OCI-LY7 (cell line): Measurements from ENCODE around the gene CRYGA. TPM values are rescaled to one million over a fixed set of nuclear protein-coding genes. Genes with fewer than 3 reads are reported as not detected.

Experiments used
- BruUV-seq: library from RNA; stranded (reverse); fragments of 400-500 nt; replicated peaks from 2 replicates; lab custom pipeline; 2021; lab: Mats Ljungman, UMichigan
- CTCF ChIA-PET: fragments of 300-600 bp; sonication (Branson Sonifier 250); formaldehyde crosslinking; loops from one replicate; lab custom pipeline; 2022; ENCODE audit warnings: antibody characterized with exemption; ENCODE audit not compliant: unreplicated experiment; lab: Charles Lee
- POLR2A ChIA-PET: fragments of 300-600 bp; sonication (Branson Sonifier 250); formaldehyde crosslinking; loops from one replicate; lab custom pipeline; 2022; ENCODE audit warnings: antibody characterized with exemption; lab: Charles Lee
- DNase-seq: peaks from one replicate; pipeline ENCODE4 v3.0.0-alpha.2; 2015; ENCODE audit warnings: low spot score
- H2AFZ ChIP-seq: fragments of 200-600 bp; sonication (generic), shearing (Covaris generic); 2 replicates; pipeline ENCODE4 v1.6.1; 2014; ENCODE audit warnings: mild to moderate bottlenecking, antibody characterized with exemption, low read length, moderate library complexity
- H3K27ac ChIP-seq: fragments of 200-600 bp; sonication (generic); 2 replicates; pipeline ENCODE4 v1.5.1; 2014; ENCODE audit warnings: mixed run types, low read depth, mild to moderate bottlenecking, moderate library complexity, low read length, inconsistent platforms; ENCODE audit not compliant: poor library complexity, severe bottlenecking
- H3K36me3 ChIP-seq: fragments of 200-600 bp; sonication (generic); 2 replicates; pipeline ENCODE4 v1.6.1; 2014; ENCODE audit warnings: mild to moderate bottlenecking, antibody characterized with exemption, low read length, moderate library complexity, mixed read lengths; ENCODE audit not compliant: insufficient read depth
- H3K4me1 ChIP-seq: fragments of 200-600 bp; sonication (generic); 2 replicates; pipeline ENCODE4 v1.5.1; 2014; ENCODE audit warnings: mild to moderate bottlenecking, low read length; ENCODE audit not compliant: insufficient read depth, poor library complexity, severe bottlenecking
- H3K4me2 ChIP-seq: fragments of 200-600 bp; sonication (generic); 2 replicates; pipeline ENCODE4 v1.6.1; 2014; ENCODE audit warnings: mild to moderate bottlenecking, low read length
- H3K4me3 ChIP-seq: fragments of 200-600 bp; sonication (generic); 2 replicates; pipeline ENCODE4 v1.5.1; 2014; ENCODE audit warnings: mild to moderate bottlenecking, low read depth, low read length; ENCODE audit not compliant: poor library complexity, severe bottlenecking
- H3K79me2 ChIP-seq: fragments of 200-600 bp; sonication (generic); 2 replicates; pipeline ENCODE4 v1.6.1; 2016; ENCODE audit warnings: low read depth, mild to moderate bottlenecking, low read length, moderate library complexity, mixed read lengths; ENCODE audit not compliant: insufficient read depth
- H3K9me2 ChIP-seq: fragments of 200-600 bp; sonication (generic); 2 replicates; pipeline ENCODE4 v1.6.1; 2016; ENCODE audit warnings: mild to moderate bottlenecking, low read length, mixed read lengths; ENCODE audit not compliant: insufficient read depth
- H3K9me3 ChIP-seq: fragments of 200-600 bp; sonication (generic); 2 replicates; pipeline ENCODE4 v1.6.1; 2014; ENCODE audit warnings: mild to moderate bottlenecking, mixed run types, low read length, mixed read lengths
- H4K20me1 ChIP-seq: fragments of 200-600 bp; sonication (generic); 2 replicates; pipeline ENCODE4 v1.6.1; 2014; ENCODE audit warnings: mild to moderate bottlenecking, antibody characterized with exemption, low read length, moderate library complexity, mixed read lengths; ENCODE audit not compliant: insufficient read depth
- EZH2phosphoT487 ChIP-seq: fragments of 200-600 bp; sonication (generic); IDR thresholded peaks from 2 replicates; pipeline ENCODE4 v1.6.1; 2018; ENCODE audit warnings: low read depth, borderline replicate concordance, mild to moderate bottlenecking, mixed run types, antibody characterized with exemption, low read length, moderate library complexity, mixed read lengths
- intact Hi-C: fragments of 100-400 bp; cut with micrococcal nuclease; formaldehyde crosslinking; loops from one replicate; pipeline ENCODE4 v1.10.0; 2022; ENCODE audit not compliant: unreplicated experiment
- total RNA-seq, 2 experiments: library from RNA; depleted of rRNA in 1 of 2; stranded (reverse); fragments of >200 nt in 1 of 2; shearing (Covaris generic) in 1 of 2; gene quantifications; 2 replicates each; pipeline ENCODE4 v1.2.3, GENCODE V29; 2014 to 2022
- TF ChIP-seq, protein P1 (sequence below): fragments of 200-600 bp; sonication (generic); conservative IDR thresholded peaks from 2 replicates; pipeline ENCODE4 v1.5.1; 2014; ENCODE audit warnings: mild to moderate bottlenecking, antibody characterized with exemption, low read length, moderate library complexity, mixed read lengths

The CRYGA gene
- total RNA-seq, 2 experiments from 2014 or later = not detected

GRCh38 chr2:208135794-208136715 is 27.3 kb downstream of the CRYGA start:
- POLR2A ChIA-PET = interaction anchor here (0.6 kb wide), 1 partner anchor 17 kb away, joined by 3 read pairs; no protein-coding TSS in a partner anchor
- CTCF ChIA-PET = no interaction called here

GRCh38 chr2:208134928-208135586 is 28.3 kb downstream of the CRYGA start:
- BruUV-seq = no TSS peak
- no peaks in the 10 kb centered on the region for H3K9me3 ChIP-seq
- POLR2A ChIA-PET = interaction anchor here (0.6 to 1.0 kb wide), 3 partner anchors 18 to 35 kb away, joined by 3 to 4 read pairs (median 3); no protein-coding TSS in a partner anchor
- H3K4me2 ChIP-seq = no peak overlapping the region
- no peak overlapping the region for H3K27ac ChIP-seq
- CTCF ChIA-PET = interaction anchor here (0.5 kb wide), 1 partner anchor 468 kb away, joined by 3 read pairs; no protein-coding TSS in a partner anchor
- H3K79me2 ChIP-seq = no peaks in the 10 kb centered on the region
- no peaks in the 10 kb centered on the region for H3K36me3 ChIP-seq
- no peaks in the 10 kb centered on the region for H3K4me1 ChIP-seq
- TF ChIP-seq, protein P1, sequence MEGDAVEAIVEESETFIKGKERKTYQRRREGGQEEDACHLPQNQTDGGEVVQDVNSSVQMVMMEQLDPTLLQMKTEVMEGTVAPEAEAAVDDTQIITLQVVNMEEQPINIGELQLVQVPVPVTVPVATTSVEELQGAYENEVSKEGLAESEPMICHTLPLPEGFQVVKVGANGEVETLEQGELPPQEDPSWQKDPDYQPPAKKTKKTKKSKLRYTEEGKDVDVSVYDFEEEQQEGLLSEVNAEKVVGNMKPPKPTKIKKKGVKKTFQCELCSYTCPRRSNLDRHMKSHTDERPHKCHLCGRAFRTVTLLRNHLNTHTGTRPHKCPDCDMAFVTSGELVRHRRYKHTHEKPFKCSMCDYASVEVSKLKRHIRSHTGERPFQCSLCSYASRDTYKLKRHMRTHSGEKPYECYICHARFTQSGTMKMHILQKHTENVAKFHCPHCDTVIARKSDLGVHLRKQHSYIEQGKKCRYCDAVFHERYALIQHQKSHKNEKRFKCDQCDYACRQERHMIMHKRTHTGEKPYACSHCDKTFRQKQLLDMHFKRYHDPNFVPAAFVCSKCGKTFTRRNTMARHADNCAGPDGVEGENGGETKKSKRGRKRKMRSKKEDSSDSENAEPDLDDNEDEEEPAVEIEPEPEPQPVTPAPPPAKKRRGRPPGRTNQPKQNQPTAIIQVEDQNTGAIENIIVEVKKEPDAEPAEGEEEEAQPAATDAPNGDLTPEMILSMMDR = no peak
- no peak for TF ChIP-seq EZH2phosphoT487
- H3K4me3 ChIP-seq = no peak overlapping the region
- H3K9me2 ChIP-seq = no peaks in the 10 kb centered on the region
- DNase-seq = no peak
- intact Hi-C loops = no loop called here
- H4K20me1 ChIP-seq = no peaks in the 10 kb centered on the region
- no peak overlapping the region for H2AFZ ChIP-seq

More at GRCh38 chr2:208135794-208136715, 27.3 kb downstream of the CRYGA start:
- H3K9me2 ChIP-seq = no peaks in the 10 kb centered on the region
- no peaks in the 10 kb centered on the region for H3K9me3 ChIP-seq
- no peak overlapping the region for H3K4me3 ChIP-seq
- BruUV-seq = no TSS peak
- H3K79me2 ChIP-seq = no peaks in the 10 kb centered on the region
- H4K20me1 ChIP-seq = no peaks in the 10 kb centered on the region
- H3K36me3 ChIP-seq = no peaks in the 10 kb centered on the region
- DNase-seq = no peak
- no peak overlapping the region for H3K4me2 ChIP-seq
- no peak overlapping the region for H3K27ac ChIP-seq
- H2AFZ ChIP-seq = no peak overlapping the region
- intact Hi-C loops = no loop called here
- no peaks in the 10 kb centered on the region for H3K4me1 ChIP-seq
- TF ChIP-seq, protein P1 = no peak
- no peak for TF ChIP-seq EZH2phosphoT487
